GM15510 (cell line): ENCODE measurements around the gene JAZF1.

ENCODE experiments used
- POLR2A ChIP-seq: IDR thresholded peaks from 3 replicates; pipeline ENCODE4 v1.6.1; 2011; ENCODE audit warnings: borderline replicate concordance; ENCODE audit not compliant: insufficient read length; ENCODE audit errors: extremely low read depth

Gene JAZF1

DNA sequence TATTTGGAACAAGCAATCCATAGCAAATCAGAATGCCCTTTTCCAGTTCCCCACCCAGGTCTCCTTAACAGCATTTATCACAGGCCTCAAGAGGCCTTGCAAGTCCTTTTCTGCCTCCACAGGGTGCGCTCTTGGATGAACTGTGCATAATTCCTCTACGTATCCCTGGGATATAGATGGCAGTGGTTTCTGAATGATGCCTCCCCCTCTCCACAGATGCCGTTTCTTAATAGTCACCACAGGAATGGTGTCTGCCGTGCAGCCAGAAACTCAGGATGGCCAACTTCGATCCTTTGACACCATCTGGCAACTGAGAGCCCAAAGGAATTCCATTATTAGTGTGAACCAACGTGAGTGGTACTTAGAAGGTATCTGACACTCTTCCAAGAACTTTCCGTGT is 43.1 kb downstream of the JAZF1 start:
- TF ChIP-seq POLR2A: no peak

DNA sequence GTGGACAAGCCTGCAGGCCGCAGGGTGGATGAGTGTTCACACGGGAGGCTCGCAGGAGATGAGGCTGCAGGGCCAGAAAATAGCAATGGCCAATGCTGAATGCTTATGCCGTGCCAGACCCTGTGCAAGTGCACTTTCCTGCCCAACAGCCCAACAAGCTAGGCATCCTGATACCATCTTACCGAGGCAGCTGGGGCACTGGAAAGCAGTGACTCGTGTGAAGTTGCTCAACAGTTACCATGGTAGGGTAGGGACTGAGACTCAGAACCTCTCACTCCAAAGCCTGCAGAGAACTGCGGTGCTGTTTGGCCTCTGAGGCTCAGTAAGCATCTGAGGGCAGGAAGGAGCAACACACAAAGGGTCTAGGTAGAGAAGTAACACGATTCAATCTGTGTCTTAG is 43.7 kb downstream of the JAZF1 start:
- TF ChIP-seq POLR2A: no peak

DNA sequence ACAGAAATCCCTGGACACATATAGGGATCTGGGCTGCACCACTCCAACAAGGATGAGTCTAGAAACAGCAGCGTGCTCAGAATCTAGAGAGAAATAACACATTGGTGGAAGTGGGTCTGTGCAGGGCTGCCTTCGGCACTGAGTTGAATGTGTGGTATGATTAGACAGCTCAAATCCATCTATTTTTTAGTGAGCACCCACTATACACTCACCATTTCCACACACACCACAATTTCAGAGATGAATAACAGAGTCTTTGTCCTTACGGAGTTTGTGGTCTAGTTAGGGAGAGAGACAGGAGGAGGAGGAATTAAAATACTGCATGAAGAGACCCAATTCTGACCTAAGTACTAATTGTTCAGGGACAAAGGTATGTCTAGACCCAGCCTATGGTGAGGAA is 44.2 kb downstream of the JAZF1 start:
- no peak for TF ChIP-seq POLR2A

DNA sequence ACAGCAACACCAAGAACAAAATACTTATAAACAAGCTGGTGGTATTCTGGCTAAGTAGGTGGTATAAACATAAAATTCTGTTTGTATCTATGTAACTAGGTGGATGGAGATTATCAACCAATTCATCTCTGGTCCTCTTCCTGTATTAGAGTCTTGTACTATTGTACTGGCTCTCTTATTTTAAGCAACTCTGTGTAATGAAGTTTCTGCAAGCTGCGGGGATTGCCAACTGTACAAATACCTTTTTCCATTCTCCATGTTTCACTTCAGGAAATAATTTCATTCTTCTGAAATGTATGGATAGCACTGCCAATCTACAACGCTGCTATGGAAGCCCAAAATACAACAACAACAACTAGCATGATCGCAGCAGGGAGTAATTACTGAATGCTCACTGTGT is 44.8 kb downstream of the JAZF1 start:
- no peak for TF ChIP-seq POLR2A

DNA sequence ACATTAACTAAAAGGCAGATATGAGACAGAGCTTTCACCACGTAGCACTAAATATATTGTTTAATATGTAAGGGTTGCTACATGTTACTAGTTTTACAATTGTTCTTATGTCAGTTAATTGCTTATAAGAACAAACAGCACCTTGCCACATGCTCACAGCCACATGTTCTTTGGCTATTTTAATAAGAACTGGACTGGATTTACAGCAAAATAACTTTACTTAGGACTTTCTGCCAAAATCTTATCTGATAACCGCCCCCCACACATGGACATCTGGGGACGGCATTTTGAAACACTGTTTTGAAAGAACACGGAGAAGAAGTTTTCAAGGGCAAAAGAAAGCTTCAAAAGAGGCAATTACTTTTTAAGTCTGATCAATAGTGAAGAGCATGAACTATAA is 45.3 kb downstream of the JAZF1 start:
- TF ChIP-seq POLR2A: no peak

DNA sequence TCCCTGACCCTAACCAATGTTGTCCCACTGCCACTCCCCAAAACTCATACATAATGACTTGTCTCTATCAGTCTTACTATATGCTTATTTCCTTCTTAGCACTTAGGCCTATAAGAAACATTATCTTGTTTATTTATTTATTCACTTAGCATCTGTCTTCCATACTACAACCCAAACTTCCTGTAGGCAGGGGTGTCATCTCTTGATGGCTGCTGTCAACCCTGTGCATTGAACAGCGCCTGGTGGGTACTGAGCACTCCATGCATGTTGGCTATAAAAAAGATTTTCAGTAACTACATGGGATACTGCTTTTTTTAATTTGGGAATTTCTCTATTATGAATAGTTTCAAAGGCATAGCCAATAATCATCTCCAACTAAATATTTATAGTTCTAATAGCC is 46.7 kb downstream of the JAZF1 start:
- no peak for TF ChIP-seq POLR2A

DNA sequence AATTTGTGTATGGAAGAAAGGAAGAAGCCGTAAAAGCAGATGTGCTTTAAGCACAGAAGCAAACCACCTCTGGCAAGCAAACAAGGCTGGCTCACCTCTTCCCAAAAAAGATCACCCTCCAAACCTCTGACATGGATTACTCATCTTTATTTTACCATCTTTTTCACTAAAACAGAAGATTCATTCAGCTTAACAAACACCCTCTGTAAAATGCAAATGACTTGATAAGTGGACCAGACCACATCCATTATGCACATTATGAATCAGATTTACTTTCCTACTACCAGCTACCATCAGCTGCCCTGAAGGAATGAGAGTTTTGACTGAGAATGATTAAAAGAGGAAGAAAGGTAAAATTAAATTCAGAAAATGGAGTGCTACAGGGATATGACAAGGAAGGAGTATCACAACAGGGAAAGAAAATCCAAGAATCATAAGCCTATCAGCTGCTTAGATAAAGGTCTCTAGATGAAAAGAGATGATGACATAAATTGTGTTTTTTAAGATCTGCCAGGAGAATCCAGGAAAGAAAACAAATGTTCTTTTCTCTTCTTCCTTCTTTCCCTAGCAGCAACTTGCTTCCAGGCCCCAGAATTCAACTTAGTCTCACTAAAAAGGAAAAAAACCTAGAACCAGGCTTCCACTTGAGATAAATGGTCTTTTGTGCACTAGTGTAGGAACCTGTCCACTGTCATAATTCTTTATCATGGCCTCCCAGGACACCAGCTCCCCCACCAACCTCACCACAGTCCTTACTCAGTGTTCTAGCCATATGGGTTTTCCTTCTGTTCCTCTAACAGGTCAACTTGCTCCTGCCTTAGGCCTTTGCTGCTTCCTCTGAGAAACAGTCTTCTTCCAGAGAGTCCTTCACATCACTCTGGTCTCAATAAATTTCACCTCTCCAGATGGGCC is 47.4 kb downstream of the JAZF1 start:
- no peak for TF ChIP-seq POLR2A

DNA sequence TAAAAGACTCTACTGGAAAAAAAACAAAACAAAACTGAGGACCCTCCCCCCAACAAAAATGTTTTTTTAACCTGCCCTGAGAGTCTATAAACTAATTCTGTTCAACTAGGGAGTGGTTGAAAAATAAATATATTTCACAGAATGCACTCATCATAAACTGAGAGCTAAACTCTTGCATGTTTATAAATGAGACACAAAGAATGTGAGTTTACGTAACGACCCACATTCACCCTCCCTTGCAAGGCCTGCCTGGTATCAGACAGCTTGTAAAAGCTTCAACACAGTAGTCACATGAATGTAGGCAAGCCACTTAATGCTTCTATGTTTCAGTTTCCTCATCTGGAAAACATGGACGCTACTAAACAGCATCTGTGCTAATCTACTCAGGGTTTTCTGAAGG is 50.3 kb downstream of the JAZF1 start:
- no peak for TF ChIP-seq POLR2A

DNA sequence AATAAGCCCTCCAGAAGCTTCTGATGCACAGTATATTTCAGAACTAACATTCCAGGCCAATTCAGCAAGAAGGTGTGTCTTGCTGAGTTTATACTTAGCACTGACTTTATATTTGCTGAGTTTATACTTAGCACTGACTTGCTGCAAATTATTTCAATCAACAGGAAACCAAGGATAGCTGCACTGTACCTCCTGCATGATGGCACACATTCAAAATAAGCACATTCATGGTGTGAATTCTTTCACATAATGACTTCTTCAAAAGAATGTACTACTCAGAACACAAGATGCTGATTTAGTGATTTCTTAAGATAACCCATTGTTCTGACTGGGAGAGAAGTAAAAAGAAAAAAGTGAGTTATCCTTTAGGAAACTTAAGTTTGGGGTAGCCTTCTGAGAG is 52.0 kb downstream of the JAZF1 start:
- no peak for TF ChIP-seq POLR2A

DNA sequence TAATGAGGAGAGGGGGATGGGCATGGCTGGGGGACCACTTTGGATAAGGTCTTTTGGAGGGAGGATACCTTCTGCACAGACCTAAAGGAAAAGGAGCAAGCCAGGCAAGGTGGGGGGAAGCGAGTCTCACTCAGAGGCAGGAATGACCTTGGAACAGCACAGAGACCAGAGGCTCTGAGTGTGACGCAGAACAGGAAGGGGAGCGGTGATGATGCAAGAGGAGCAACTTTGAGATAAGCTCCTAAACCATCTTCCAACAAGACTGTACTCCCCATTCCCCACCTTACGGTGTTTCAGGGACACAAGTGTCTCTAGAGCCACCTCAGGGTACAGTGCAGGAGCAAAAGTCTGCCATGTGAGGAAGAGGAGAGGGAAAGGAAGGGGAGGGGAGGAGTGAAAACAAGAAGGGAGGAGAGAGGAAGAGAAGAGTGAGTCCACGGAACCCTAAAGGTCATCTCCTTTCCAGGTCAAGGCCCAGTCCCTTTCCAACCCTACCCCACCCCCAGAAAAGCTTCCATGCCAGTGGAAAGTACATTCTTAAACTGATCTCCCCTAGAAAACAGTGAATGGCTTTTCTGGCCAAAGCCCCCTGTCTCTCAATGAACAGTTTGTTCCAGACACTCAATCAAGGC is 54.1 kb downstream of the JAZF1 start:
- TF ChIP-seq POLR2A: no peak

DNA sequence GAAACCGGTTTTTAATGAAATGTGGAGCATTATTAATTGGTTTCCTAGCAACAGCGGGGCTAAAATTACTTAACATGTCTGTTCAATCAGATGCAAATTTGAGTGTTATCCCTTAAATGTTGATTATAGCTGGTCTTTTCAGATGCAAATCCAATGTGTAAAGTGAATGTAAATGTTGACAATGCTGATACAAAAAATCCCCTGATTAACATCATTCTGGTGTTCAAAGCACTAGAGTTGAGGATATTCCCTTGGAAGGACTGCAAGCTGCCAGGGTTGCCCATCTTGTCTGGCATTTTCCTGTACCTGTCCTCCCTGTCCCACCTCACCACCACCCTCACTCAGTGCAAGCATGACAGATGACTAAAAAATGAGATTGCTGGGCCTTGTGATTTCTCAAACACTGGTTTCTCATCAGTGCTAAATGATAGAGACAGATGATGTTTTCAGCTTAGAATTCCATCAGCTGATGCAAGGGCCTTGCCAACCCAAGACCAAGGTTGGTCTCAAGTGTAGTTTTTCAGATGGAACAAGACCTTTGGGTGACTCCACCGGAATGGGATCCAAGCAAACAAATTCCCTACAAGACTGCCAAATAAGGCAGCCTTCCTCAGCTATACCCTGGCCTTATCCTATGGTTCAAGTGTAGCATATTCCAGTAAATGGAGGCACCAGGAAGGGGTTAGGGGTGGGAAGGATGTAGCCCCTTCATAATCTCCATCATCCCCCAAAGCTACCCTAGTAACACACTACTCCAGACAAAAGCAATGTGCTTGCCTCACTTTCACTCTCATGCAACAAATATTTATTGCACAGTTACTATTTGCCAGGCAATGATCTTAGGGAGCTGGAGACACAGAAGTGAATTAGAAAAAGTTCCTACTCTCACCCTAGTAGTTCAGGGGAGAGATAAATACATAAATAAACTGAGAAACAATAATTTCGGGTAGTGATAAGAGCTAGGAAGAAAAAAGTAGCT is 54.9 kb downstream of the JAZF1 start:
- TF ChIP-seq POLR2A: no peak

DNA sequence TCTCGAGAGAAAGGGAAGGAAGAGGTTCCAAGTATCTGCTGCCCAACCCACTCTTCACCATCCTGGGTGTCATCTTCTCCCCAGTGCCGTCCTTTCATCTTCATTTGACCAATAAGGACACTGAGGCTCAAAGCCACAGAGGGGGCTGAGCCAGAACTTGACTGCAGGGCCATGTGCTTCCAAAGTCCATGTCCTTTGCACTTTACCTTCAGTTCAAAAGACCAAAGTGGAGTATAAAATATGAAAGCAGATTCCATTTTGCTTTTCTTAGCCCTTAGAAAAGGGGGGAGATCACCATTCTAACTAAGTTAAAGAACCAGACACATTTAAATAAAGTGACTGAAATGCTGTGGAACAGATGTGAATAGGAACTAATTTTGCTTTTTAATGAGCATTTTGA is 56.2 kb downstream of the JAZF1 start:
- TF ChIP-seq POLR2A: no peak

DNA sequence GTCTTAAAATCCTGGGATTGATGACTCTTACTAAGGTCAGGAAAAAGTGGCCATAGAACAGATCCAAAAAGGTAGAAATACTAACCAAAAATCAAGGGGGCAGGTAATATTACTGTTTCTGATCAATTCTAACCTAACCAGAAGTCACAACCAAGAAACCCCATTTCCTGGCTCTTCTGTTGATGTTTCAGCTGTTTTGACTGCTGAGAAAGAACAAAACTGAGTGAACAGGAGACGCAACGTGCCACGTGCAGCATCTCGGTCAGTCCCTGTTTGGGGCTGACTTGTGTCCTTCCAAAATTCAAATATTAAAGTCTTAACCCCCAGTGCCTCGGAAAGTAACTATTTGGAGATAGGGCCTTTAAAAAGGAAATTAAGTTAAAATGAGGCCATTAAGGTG is 56.8 kb downstream of the JAZF1 start:
- TF ChIP-seq POLR2A: no peak

DNA sequence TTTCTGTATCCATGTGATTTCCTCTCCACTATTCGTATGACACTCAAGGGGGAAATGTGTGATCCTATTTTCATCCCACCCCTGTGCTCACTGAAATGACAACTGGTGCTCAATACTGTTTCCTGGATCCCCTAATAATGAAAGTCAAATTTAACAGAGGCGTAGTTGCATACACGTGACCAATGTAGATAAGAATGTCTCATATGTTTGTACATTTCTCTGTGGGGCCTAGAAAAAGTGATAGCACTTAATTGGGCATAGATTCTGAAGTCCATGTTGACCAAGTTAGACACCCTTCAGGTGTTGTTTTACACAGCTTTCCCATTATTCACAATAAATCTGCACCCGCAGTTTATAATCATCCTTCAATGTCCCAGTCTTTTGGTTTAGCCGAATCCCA is 59.1 kb downstream of the JAZF1 start:
- TF ChIP-seq POLR2A: no peak

DNA sequence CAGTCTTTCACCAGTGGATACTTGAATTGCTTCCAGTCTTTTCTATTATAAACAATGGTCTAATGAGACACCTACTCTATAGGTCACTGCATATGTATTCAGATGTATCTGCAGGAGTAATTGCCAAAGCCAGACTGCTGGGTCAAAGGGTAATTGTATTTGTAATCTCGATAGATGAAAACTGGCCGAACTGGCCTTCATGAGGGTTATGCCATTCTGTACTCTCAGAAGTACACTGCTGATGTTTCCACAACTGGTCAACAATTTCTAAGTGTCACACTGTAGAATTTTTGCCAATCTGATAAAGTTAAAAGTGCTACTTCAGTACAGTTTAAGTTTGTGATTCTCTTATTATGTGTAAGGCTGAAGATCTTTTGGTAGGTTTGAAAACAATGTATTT is 64.6 kb downstream of the JAZF1 start:
- TF ChIP-seq POLR2A: no peak
